ENCODE measurements around the gene IL12RB2.
"Not testable (repeated sequence)": the region's sequence is repeated elsewhere in the genome, so short reads cannot be mapped to it uniquely, and the experiment has no call there.

Gene IL12RB2

DNA sequence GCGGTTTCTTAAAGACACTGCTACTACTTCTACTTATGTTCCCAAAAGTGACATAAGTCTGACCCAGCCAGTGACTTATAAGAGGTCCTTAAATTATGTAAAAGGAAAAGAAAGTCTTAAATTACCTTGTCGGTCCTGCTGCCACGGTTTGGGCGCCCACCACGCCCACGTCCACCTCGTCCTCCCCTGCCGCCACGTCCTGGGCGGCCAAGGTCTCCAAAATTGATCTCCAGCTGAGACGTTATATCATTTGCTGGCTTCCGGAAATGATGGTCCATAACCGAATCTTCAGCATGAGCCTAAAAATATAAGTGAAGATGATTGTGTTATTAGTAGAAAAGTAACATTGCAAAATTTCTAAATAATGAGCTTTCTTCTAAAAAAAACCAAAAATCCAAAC lies 107.4 kb downstream of the IL12RB2 start:
- no peak overlapping the region for H3K4me3 Mint-ChIP-seq
- H3K27me3 Mint-ChIP-seq, result no peaks in the 10 kb centered on the region
- H3K4me1 Mint-ChIP-seq (ENCODE audit: low read depth), result peaks cover 53% of the 10 kb centered on the region
- H3K36me3 Mint-ChIP-seq (ENCODE audit: low read depth), result peaks cover 93% of the 10 kb centered on the region
- H3K9me3 Mint-ChIP-seq, result no peaks in the 10 kb centered on the region
- no peak overlapping the region for H3K27ac Mint-ChIP-seq

DNA sequence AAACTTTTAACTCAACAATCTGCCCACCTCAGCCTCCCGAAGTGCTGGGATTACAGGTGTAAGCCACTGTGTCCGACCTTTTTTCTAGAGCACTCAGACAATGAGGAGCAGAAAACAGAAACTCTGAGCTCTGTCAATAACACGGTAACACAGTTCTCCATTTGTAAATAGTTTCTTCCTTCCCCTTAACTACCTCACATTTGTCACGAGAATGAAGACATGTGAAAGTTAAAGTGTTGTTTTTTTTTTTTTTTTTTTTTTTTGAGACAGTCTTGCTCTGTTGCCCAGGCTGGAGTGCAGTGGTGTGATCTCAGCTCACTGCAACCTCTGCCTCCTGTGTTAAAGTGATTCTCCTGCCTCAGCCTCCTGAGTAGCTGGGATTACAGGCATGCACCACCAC lies 110.1 kb downstream of the IL12RB2 start:
- not testable (repeated sequence) for H3K4me3 Mint-ChIP-seq, H3K9me3 Mint-ChIP-seq, H3K27me3 Mint-ChIP-seq
- Mint-ChIP-seq H3K4me1 (ENCODE audit: low read depth) (peaks cover 80% of the 10 kb centered on the region), H3K36me3 (ENCODE audit: low read depth) (peaks cover 96% of the 10 kb centered on the region), H3K27ac (peak overlapping the region; percentile 55)

DNA sequence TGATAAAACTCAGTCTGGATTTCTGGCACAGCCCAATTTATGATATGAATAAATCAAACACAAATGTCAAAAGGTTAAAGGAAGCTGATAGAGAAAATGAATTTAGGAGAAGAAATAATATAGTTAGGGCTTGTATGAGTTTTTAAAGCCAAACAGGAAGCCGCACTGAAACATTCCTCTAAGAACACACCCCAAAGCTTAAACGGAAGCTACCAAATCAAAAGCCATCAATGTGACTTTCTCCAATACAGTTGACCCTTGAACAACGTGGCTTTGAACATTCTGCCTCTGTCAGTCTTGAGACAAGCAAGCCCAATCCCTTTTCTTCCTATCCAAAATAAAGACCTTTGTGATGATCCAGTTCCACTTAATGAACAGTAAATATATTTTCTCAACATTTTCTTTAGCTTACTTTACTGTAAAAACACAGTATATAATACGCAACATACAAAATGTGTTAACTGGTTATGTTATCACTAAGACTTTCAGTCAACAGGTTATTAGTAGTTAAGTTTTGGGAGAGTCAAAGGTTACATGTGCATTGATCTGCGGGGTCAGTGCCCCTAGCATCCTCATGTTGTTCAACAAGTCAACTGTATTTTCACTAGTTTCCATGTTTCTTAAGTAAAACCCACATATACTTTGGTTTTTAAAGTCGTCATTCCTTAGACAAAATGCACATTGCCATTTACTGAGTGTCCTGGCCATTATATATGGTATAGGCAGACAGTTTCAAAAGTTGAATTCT lies 111.3 kb downstream of the IL12RB2 start:
- Mint-ChIP-seq H3K9me3 (no peaks in the 10 kb centered on the region), H3K27me3 (no peaks in the 10 kb centered on the region), H3K36me3 (ENCODE audit: low read depth) (peaks cover 97% of the 10 kb centered on the region), H3K27ac (peak overlapping the region; percentile 80), H3K4me3 (peak overlapping the region; percentile 39), H3K4me1 (ENCODE audit: low read depth) (peaks cover 90% of the 10 kb centered on the region)

DNA sequence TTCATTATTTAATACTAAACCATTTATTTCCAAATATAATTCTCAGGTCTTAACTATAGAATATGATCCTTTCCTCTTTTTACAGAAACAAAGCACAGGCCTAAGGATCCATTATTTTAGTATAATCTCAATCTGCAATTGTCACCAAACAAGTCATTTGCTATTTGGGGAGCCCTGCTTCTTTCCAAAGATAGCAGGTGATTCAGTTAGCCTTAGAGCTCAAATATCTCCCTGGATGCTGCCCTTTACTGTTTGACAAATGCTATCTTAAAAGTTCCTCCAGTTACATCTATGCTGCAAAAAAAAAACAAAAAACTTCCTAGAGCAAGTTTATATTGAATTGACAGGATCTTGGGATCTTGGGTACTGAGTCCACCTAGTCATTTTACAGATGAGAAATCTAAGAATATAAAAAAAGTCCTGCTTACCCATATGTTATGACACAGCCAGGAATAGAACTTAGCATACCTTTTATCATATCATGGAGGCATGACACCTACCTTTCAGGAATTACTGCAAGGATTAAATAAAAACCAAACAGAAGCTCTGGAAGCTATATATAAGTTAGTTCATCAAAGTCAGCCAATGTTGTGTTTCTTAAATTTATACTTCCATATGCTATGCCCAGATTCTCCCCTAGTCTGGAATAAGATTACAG lies 113.3 kb downstream of the IL12RB2 start:
- Mint-ChIP-seq H3K4me3 (peak overlapping the region; percentile 17), H3K9me3 (no peaks in the 10 kb centered on the region), H3K36me3 (ENCODE audit: low read depth) (peaks cover 97% of the 10 kb centered on the region), H3K27me3 (no peaks in the 10 kb centered on the region), H3K27ac (peak overlapping the region; percentile 82), H3K4me1 (ENCODE audit: low read depth) (peaks cover 91% of the 10 kb centered on the region)

DNA sequence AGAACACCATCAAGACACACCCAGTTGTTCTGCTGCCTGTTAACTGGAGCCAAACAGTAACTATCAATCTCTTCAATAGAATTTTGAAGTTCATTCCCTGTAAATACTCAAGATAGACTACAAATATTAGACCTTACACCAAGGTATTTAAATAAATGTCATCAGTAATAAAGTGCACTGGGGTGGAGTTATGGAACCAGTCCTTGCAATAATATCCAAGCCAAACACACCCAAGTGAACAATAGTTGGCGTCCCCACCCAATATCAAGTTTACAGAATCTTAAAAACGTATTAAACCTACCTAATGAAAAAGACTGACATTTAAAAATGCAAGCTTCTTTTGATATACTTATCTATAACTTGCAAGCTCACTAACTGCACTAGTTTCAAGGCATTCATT lies 119.8 kb downstream of the IL12RB2 start:
- peaks cover 71% of the 10 kb centered on the region for H3K4me1 Mint-ChIP-seq (ENCODE audit: low read depth)
- peak overlapping the region; percentile 88 for H3K4me3 Mint-ChIP-seq
- peaks cover 78% of the 10 kb centered on the region for H3K36me3 Mint-ChIP-seq (ENCODE audit: low read depth)
- no peaks in the 10 kb centered on the region for H3K27me3 Mint-ChIP-seq
- H3K27ac Mint-ChIP-seq, result peak overlapping the region; percentile 95
- no peaks in the 10 kb centered on the region for H3K9me3 Mint-ChIP-seq

DNA sequence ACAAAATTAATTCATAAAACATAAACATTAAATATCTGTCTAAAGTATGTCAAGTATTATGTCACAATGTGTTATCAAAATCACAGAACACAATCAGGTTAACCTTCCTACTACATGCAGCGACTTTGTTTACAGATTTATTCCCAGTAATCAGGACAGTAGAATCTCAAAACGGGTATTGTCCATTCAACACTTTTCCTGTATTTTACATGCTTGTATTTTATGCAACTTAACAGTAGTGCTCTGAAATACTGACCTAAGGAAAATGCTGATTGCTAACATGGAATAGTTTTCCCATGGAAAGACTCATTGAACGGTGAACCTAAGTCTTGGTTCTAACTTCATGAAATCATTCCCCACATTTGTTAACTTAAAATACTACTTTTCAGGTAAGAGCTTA lies 120.3 kb downstream of the IL12RB2 start:
- Mint-ChIP-seq H3K27me3 (no peaks in the 10 kb centered on the region), H3K27ac (peak overlapping the region; percentile 95), H3K9me3 (no peaks in the 10 kb centered on the region), H3K4me3 (peak overlapping the region; percentile 88), H3K36me3 (ENCODE audit: low read depth) (peaks cover 74% of the 10 kb centered on the region), H3K4me1 (ENCODE audit: low read depth) (peaks cover 71% of the 10 kb centered on the region)

DNA sequence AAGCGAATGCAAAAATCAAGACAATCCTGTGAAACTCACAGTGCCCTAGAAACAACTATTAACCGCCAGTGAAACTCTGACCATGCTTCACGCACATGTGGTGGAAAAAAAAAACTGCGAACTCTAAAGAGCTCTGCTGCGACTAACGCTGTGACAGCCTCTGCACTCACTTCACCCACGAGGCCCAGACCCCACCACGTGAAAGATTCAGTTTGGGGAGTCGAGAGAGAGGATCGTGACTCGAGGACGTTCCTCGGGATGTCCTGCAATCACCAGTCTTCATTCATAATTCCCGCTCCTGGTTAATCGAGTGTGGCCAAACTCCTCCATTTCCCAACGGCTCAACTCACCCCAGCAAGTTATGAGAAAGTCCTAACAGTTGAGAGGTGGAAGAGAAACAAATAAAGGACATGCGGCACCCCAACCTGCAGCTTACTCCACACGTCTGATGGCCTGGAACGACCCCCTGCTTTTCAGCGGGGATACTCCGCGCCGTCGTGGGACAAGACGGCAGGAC lies 121.4 kb downstream of the IL12RB2 start:
- no peaks in the 10 kb centered on the region for H3K27me3 Mint-ChIP-seq
- no peaks in the 10 kb centered on the region for H3K9me3 Mint-ChIP-seq
- peak overlapping the region; percentile 88 for H3K4me3 Mint-ChIP-seq
- peaks cover 73% of the 10 kb centered on the region for H3K4me1 Mint-ChIP-seq (ENCODE audit: low read depth)
- peak overlapping the region; percentile 95 for H3K27ac Mint-ChIP-seq
- H3K36me3 Mint-ChIP-seq (ENCODE audit: low read depth), result peaks cover 62% of the 10 kb centered on the region

DNA sequence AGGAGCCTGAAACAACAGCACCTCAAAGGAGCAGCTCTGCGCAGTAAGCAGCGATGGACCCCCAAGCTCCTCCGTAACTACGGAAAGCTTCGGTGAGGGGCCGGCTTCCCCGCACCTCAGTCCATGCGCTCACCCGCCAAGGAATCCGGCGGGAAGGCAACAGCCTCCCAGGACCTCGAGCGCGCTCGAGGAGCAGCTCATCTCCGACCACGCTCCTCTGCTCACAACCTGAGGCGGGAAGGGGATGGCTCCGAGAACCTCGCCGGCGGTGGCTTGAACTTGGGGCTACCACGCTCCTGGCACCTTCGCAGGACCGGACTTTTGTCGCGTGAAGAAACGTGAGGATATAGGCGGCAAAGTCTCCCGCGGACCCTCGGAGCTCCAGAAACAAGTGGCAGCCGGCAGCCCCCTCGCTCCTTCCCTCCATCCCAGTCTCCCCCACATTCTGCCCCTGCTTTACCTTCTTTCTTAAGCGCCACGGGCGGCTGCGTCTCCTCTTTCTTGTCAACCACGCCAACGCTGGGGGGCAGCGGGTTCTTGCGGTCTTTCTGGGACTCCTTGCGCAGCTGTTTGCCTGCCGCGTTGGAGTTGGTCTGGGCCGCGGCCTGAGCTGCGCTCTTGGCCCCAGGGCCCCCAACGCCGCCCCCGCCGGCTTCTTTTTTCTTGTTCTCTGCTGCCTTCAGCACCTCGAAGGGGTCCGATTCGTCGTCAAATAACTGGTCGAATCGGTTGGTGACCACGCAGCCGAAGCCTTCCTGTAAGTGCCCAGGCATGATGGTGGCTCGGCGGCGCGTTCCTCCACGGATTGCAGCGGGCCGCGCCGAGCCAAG lies 122.1 kb downstream of the IL12RB2 start:
- Mint-ChIP-seq H3K9me3 (no peaks in the 10 kb centered on the region), H3K4me1 (ENCODE audit: low read depth) (peaks cover 73% of the 10 kb centered on the region), H3K36me3 (ENCODE audit: low read depth) (peaks cover 56% of the 10 kb centered on the region), H3K27ac (peak overlapping the region; percentile 95), H3K27me3 (no peaks in the 10 kb centered on the region), H3K4me3 (peak overlapping the region; percentile 88)

DNA sequence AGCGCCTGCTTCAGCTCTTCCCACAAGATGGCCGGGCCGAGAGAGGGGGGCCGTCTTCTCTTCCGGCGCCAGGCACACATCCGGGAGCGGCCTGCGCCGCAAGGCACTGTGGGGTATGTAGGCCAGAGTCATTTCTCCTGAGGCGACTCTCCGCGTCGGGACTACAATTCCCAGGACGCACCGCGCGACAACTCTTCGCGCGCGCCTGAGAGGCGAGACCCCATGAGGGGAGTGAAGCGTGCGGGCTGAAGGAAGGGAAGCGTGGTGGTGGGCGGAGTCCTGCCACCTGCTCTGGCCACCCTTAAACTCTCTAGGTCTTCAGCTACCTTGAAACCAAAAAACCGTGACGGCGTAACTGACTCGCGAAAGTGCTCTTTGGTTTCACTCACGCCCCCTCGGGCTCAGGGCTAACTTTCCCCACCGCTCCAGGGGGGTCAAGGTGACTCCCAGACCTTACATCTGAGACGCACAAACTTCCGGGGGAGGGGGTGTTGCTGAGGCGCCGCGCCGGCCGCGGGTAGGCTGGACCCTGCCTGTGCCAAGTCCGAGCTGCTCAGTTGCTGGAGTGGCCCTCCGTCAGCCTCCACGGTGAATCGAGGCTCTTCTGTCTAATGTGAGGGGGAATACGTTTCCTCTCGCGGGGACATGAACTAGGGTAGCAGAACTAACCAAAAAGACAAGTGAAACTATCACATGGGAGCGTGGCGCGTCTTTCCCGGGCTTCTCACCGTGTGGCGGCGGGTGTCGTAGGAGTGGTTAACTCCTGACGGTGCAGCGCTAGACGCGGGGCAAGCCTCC lies 122.9 kb downstream of the IL12RB2 start, which contains the start of gene SERBP1:
SERBP1 (minus strand) TSS at position 45 of the 798 bp plus-strand sequence. CDS start 102 bp downstream, outside the sequence.
- no peaks in the 10 kb centered on the region for H3K9me3 Mint-ChIP-seq
- peaks cover 47% of the 10 kb centered on the region for H3K36me3 Mint-ChIP-seq (ENCODE audit: low read depth)
- peak within 1 kb of the TSS; percentile 88 for H3K4me3 Mint-ChIP-seq
- peaks cover 68% of the 10 kb centered on the region for H3K4me1 Mint-ChIP-seq (ENCODE audit: low read depth)
- peak within 1 kb of the TSS; percentile 95 for H3K27ac Mint-ChIP-seq
- H3K27me3 Mint-ChIP-seq, result no peaks in the 10 kb centered on the region

DNA sequence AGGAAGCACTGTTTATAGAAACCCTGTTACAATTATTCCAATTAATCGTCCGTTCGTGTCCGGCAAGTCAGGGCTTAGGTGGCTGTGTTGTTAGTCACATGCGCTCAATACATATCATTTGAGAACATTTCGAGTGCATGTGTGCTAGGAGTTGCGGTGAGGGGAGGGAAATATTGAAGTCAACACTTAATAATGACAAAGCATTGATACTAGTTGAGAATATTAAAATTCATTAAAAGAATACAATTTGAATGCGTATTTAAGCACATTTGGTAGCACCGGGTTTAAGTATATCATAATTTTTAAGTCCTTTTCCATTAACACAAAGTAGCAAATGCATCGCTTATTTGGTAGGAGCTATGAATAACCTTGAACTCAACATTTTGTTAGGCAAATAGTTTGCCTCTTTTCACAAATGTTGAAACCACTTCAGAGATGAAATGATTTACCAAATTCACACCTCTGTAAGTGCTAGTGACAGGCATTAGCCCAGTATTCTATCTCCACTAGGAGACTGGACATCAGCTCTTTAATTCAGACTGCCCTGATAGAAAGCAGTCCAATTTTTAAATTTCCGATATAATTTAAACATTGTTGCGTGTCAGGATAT lies 123.6 kb downstream of the IL12RB2 start:
- Mint-ChIP-seq H3K27ac (peak overlapping the region; percentile 95), H3K9me3 (no peaks in the 10 kb centered on the region), H3K4me3 (peak overlapping the region; percentile 88), H3K27me3 (no peaks in the 10 kb centered on the region), H3K36me3 (ENCODE audit: low read depth) (peaks cover 40% of the 10 kb centered on the region), H3K4me1 (ENCODE audit: low read depth) (peaks cover 60% of the 10 kb centered on the region)

DNA sequence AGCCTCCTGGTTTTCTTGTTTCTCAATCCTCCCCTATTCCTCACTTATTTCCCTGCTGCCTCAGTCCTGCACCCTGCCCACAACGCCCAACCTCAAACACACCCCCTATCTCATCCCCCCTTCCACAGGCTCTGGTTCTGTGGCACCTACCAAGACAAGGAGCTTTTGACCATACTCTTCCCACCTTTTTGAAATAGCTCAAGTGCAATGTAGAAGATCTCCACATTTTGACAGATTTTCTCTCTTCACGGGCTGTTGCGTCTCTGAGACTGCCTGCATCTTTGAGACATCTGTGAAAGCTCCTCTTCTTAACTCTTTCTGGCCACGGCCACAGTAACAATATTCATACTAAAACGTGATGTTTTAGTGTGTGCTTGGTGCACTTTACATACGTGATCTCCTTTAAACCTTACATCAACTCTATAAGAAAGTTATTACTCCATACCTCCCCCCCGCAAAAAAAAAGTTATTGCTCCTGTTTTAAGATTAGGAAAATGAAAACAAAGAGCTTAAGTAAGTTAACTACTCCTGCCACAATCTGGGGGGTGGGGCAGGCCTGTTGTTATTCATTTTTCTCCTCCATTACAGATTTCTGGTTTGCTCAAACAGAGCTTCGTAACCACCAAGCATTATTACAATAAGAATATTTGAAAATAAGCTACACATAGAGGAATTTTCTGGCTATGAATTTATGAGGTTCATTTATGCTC lies 124.4 kb downstream of the IL12RB2 start:
- peaks cover 56% of the 10 kb centered on the region for H3K4me1 Mint-ChIP-seq (ENCODE audit: low read depth)
- peak overlapping the region; percentile 88 for H3K4me3 Mint-ChIP-seq

DNA sequence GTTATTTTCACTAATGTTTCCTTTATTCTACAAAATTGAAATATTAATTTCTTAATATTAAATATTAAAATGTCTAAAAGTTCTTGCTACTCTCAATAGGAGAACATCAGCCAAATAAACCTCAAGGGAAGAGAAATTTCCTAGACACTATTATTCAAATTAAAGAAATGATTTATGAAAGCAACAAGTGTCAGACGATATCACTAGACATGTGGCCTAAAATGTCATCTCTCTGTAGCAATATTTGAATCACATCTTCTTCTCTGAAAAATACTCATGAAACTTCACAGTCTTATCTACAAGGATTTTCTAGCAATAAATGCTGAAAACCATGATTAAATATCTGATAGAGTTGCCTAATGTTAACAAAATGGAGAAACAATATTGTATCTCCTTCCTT lies 125.1 kb downstream of the IL12RB2 start:
- H3K27ac Mint-ChIP-seq, result peak overlapping the region; percentile 74
- H3K4me3 Mint-ChIP-seq, result peak overlapping the region; percentile 12

More for the DNA sequence above, 124.4 kb downstream of the IL12RB2 start:
- peak overlapping the region; percentile 95 for H3K27ac Mint-ChIP-seq
- H3K27me3 Mint-ChIP-seq, result no peaks in the 10 kb centered on the region
- H3K9me3 Mint-ChIP-seq, result no peaks in the 10 kb centered on the region
- H3K36me3 Mint-ChIP-seq (ENCODE audit: low read depth), result peaks cover 33% of the 10 kb centered on the region

DNA sequence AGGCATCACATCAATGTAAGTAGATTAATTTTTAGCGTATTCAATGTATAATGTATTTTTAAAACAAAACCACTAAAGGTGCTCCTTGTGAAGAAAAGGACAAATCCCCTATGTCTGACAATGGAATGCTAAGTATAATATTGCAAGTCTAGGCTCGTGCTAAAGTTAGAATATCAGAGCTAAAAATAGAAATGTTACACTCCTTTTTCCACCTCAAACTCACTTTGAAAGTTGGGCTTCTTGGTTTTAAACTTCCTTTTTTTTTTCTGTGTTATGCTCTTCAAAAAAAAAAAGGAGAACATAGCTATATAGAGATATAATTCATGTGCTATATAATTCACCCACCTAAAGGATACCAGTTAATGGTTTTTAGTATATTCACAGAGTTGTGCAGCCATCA lies 126.2 kb downstream of the IL12RB2 start:
- Mint-ChIP-seq H3K27ac (peak overlapping the region; percentile 74), H3K4me3 (peak overlapping the region; percentile 12), H3K4me1 (ENCODE audit: low read depth) (peaks cover 45% of the 10 kb centered on the region)

More for the DNA sequence above, 125.1 kb downstream of the IL12RB2 start:
- H3K9me3 Mint-ChIP-seq, result no peaks in the 10 kb centered on the region
- H3K27me3 Mint-ChIP-seq, result no peaks in the 10 kb centered on the region
- peaks cover 26% of the 10 kb centered on the region for H3K36me3 Mint-ChIP-seq (ENCODE audit: low read depth)
- H3K4me1 Mint-ChIP-seq (ENCODE audit: low read depth), result peaks cover 48% of the 10 kb centered on the region

More for the DNA sequence above, 126.2 kb downstream of the IL12RB2 start:
- Mint-ChIP-seq H3K27me3 (no peaks in the 10 kb centered on the region), H3K36me3 (ENCODE audit: low read depth) (peaks cover 15% of the 10 kb centered on the region), H3K9me3 (no peaks in the 10 kb centered on the region)
